Endometrium (tissue), 2 donors: ENCODE measurements around the gene POLR2E.

Experiments used
- FAIRE-seq: peaks from 2 replicates; lab custom pipeline; 2012; peaks lifted over from hg19 to GRCh38; lab: Jason Lieb, UNC
- donor health status: control.
- donor health status: control.

POLR2E gene

GRCh38 chr19:1046836-1047695 lies 48.1 kb downstream of the POLR2E start:
- no peak for FAIRE-seq

- FAIRE-seq = no peak
These were observed 49.0 kb downstream of the POLR2E start for GRCh38 chr19:1046117-1046626.

- no peak for FAIRE-seq
These were observed 50.0 kb downstream of the POLR2E start for GRCh38 chr19:1045247-1045603.

- no peak for FAIRE-seq
These were observed 52.3 kb downstream of the POLR2E start for GRCh38 chr19:1042689-1043511.

GRCh38 chr19:1041835-1042685 lies 53.1 kb downstream of the POLR2E start:
- no peak for FAIRE-seq

GRCh38 chr19:1041272-1041834 lies 53.8 kb downstream of the POLR2E start:
- no peak for FAIRE-seq

- FAIRE-seq = no peak
These were observed 54.5 kb downstream of the POLR2E start for GRCh38 chr19:1040476-1041271.

GRCh38 chr19:1039646-1040475 lies 55.3 kb downstream of the POLR2E start, which contains the start of gene ABCA7:
ABCA7 (plus strand) TSS chr19:1040107; CDS start chr19:1041362, 1,255 bp downstream.
- FAIRE-seq = peak; percentile 39

GRCh38 chr19:1038978-1039645 lies 56.1 kb downstream of the POLR2E start:
- no peak for FAIRE-seq

GRCh38 chr19:1037621-1038064 lies 57.5 kb downstream of the POLR2E start:
- no peak for FAIRE-seq
